SU-DHL-6 (cell line): ENCODE results near the gene ALDOB.

Source experiments
- H2AFZ ChIP-seq: fragments of 200-600 bp; sonication (generic); 2 replicates; pipeline ENCODE4 v1.6.1; 2014; ENCODE audit warnings: low read depth, mild to moderate bottlenecking, moderate library complexity, mixed read lengths, antibody characterized with exemption, low read length; ENCODE audit not compliant: severe bottlenecking
- H3F3A ChIP-seq: fragments of 200-600 bp; shearing (Covaris generic); 2 replicates; pipeline ENCODE4 v1.6.0; 2016; ENCODE audit warnings: antibody characterized with exemption, mild to moderate bottlenecking; ENCODE audit not compliant: insufficient read depth
- H3K27ac ChIP-seq: fragments of 200-600 bp; sonication (generic); 2 replicates; pipeline ENCODE4 v1.5.1; 2016; ENCODE audit warnings: low read depth, mild to moderate bottlenecking, low read length, moderate library complexity, mixed read lengths
- H3K27me3 ChIP-seq: fragments of 200-600 bp; sonication (generic), shearing (Covaris generic); 2 replicates; pipeline ENCODE4 v1.6.0; 2014; ENCODE audit warnings: mild to moderate bottlenecking, low read length
- H3K36me3 ChIP-seq: fragments of 200-600 bp; sonication (generic); 2 replicates; pipeline ENCODE4 v1.6.1; 2014; ENCODE audit warnings: mild to moderate bottlenecking, low read length, mixed read lengths
- H3K4me2 ChIP-seq: fragments of 300-600, 200-600 bp; shearing (Covaris generic), sonication (generic); 2 replicates; pipeline ENCODE4 v1.6.0; 2014; ENCODE audit warnings: low read length, low read depth, mild to moderate bottlenecking; ENCODE audit not compliant: poor library complexity, severe bottlenecking
- H3K4me3 ChIP-seq: fragments of 200-600 bp; sonication (generic); 2 replicates; pipeline ENCODE4 v1.5.1; 2014; ENCODE audit warnings: antibody characterized with exemption, low read length, mild to moderate bottlenecking, mixed read lengths; ENCODE audit not compliant: insufficient read depth, poor library complexity, severe bottlenecking
- H3K79me2 ChIP-seq: fragments of 200-600 bp; sonication (generic); 2 replicates; pipeline ENCODE4 v1.6.1; 2014; ENCODE audit warnings: mild to moderate bottlenecking, low read length, moderate library complexity; ENCODE audit not compliant: insufficient read depth
- H3K9ac ChIP-seq: fragments of 200-600 bp; sonication (generic); 2 replicates; pipeline ENCODE4 v1.7.0; 2014; ENCODE audit warnings: mild to moderate bottlenecking, low read length
- H3K9me2 ChIP-seq: fragments of 200-600 bp; sonication (generic); replicated peaks from 2 replicates; pipeline ENCODE4 v1.6.1; 2014; ENCODE audit warnings: low read length; ENCODE audit not compliant: insufficient read depth
- H3K9me3 ChIP-seq: fragments of 200-600 bp; sonication (generic); 2 replicates; pipeline ENCODE4 v1.6.1; 2014; ENCODE audit warnings: low read length, mixed read lengths; ENCODE audit not compliant: insufficient read depth
- H4K20me1 ChIP-seq: fragments of 200-600 bp; sonication (generic); 2 replicates; pipeline ENCODE4 v1.6.1; 2014; ENCODE audit warnings: low read depth, mild to moderate bottlenecking, antibody characterized with exemption, low read length, moderate library complexity, mixed read lengths
- EZH2phosphoT487 ChIP-seq: fragments of 200-600 bp; sonication (generic), shearing (Covaris generic); conservative IDR thresholded peaks from 2 replicates; pipeline ENCODE4 v1.6.1; 2018; ENCODE audit warnings: mild to moderate bottlenecking, antibody characterized with exemption, low read length, moderate library complexity, mixed read lengths
- TF ChIP-seq, protein P1 (sequence below): fragments of 200-600 bp; sonication (generic); IDR thresholded peaks from one replicate; pipeline ENCODE4 v1.5.1; 2017; ENCODE audit warnings: antibody characterized with exemption, mild to moderate bottlenecking, low read length, moderate library complexity; ENCODE audit not compliant: insufficient read depth, poor library complexity, severe bottlenecking

The ALDOB gene

DNA sequence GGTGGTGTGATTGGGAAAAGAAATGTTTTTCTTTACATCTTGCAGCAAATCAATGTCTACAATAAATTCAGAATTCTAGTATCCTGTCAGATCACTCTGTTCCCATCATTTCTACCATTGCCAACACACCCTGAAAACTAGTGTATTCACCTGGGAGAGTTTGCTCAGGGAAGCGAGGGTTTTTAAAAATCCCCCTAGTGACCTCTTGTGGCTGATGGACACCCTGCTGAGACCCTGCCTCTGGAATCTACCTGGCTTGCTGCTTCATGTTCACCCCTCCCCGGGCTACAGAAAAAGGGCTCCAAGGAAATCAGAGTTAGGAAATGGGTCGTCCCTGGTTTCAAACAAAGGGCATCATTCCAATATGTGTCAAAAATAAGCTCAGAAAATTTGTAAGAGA, 21.4 kb upstream of the ALDOB start:
- H2AFZ ChIP-seq, result no peak overlapping the region
- no peaks in the 10 kb centered on the region for H3F3A ChIP-seq
- TF ChIP-seq EZH2phosphoT487, result no peak
- TF ChIP-seq, protein P1, sequence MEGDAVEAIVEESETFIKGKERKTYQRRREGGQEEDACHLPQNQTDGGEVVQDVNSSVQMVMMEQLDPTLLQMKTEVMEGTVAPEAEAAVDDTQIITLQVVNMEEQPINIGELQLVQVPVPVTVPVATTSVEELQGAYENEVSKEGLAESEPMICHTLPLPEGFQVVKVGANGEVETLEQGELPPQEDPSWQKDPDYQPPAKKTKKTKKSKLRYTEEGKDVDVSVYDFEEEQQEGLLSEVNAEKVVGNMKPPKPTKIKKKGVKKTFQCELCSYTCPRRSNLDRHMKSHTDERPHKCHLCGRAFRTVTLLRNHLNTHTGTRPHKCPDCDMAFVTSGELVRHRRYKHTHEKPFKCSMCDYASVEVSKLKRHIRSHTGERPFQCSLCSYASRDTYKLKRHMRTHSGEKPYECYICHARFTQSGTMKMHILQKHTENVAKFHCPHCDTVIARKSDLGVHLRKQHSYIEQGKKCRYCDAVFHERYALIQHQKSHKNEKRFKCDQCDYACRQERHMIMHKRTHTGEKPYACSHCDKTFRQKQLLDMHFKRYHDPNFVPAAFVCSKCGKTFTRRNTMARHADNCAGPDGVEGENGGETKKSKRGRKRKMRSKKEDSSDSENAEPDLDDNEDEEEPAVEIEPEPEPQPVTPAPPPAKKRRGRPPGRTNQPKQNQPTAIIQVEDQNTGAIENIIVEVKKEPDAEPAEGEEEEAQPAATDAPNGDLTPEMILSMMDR, result no peak
- no peak overlapping the region for H3K4me2 ChIP-seq
- H3K79me2 ChIP-seq, result no peaks in the 10 kb centered on the region
- H3K4me3 ChIP-seq, result no peak overlapping the region
- no peak overlapping the region for H3K9ac ChIP-seq
- H3K27ac ChIP-seq, result no peak overlapping the region
- H3K27me3 ChIP-seq, result no peaks in the 10 kb centered on the region
- H3K36me3 ChIP-seq, result no peaks in the 10 kb centered on the region
- H3K9me2 ChIP-seq, result no peaks in the 10 kb centered on the region
- H4K20me1 ChIP-seq, result no peaks in the 10 kb centered on the region
- H3K9me3 ChIP-seq, result 0 out of 2 replicates have a peak, but pooled peaks cover 8% of the 10 kb centered on the region

DNA sequence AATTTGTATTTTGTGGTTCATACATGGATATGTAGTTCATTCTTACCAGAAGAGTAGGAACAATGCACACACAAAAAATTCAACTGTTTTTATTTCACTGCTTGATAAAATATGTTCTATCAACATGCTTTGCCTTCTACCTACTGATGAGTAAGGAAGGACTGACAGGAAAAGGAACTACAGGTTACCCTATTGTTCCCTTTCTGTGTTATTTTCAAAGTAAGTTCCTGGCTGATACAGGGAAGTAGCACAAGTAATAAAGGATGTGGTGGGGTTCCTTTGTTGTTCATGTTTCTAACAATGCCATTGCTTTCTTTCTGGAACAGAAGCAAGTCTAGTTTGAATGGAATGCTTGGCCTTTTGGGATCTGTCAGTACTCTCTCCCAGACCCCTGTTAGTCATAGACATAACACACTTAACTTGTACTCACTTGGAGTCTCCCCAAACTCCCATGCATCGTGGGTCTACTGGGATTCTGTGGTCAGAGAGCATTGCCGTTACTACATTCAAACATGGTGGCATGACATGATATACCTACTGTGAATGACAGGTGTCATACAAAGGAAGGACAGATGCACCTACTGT, 20.2 kb upstream of the ALDOB start:
- 0 out of 2 replicates have a peak, but pooled peaks cover 8% of the 10 kb centered on the region for H3K9me3 ChIP-seq
- no peaks in the 10 kb centered on the region for H3K79me2 ChIP-seq
- no peak overlapping the region for H3K4me3 ChIP-seq
- no peaks in the 10 kb centered on the region for H3K27me3 ChIP-seq
- no peak overlapping the region for H2AFZ ChIP-seq
- no peaks in the 10 kb centered on the region for H4K20me1 ChIP-seq
- no peak overlapping the region for H3K4me2 ChIP-seq
- H3K9me2 ChIP-seq, result no peaks in the 10 kb centered on the region
- H3K27ac ChIP-seq, result no peak overlapping the region
- no peak overlapping the region for H3K9ac ChIP-seq
- no peaks in the 10 kb centered on the region for H3F3A ChIP-seq
- no peaks in the 10 kb centered on the region for H3K36me3 ChIP-seq
- no peak for TF ChIP-seq EZH2phosphoT487
- TF ChIP-seq, protein P1, result no peak

DNA sequence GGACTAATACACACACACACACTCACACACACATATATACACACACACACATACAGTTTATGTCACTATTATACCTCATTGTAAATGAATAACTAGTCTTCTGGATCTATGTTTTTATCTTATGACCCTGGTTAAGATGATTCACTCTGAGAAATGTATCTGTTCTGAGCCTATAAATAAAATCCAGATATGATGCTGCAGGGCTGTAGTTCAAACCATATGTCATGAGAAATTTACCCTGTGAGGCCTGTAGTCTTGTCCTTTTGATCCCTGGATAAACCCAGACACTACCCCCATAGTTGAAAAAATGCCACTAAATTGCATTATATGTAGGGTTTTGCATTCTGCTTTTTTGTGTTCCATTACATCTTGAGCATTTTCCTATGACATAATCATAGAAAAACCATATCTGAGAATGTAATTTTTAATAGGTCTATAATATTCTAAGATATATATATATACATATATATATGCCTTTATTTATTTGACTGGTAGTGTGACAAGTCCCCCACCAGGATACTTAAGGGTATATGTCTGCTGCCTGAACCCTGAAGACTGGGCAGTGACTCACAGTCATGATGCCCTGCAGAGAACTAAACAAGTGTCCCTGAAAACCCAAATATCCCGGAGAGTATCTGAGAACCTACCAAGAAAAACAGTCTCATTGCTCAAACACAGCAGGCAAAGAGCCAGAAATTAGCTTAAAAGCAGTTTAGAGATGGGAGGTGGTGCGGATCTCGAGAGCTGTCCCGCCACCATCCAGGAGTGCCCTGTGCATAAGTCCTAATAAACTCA, 18.4 kb upstream of the ALDOB start:
- Histone ChIP-seq H2AFZ (no peak overlapping the region), H3K9me3 (0 out of 2 replicates have a peak, but pooled peaks cover 8% of the 10 kb centered on the region), H3K9ac (no peak overlapping the region), H3K79me2 (no peaks in the 10 kb centered on the region), H3K4me2 (no peak overlapping the region), H4K20me1 (no peaks in the 10 kb centered on the region), H3K9me2 (no peaks in the 10 kb centered on the region), H3K27me3 (no peaks in the 10 kb centered on the region), H3K4me3 (no peak overlapping the region), H3K27ac (no peak overlapping the region), H3K36me3 (no peaks in the 10 kb centered on the region), H3F3A (peaks cover 8% of the 10 kb centered on the region; the same call in 1 of the 2 replicates)
- TF ChIP-seq, protein P1, result no peak
- no peak for TF ChIP-seq EZH2phosphoT487
